Right lung (tissue), 5 donors: ENCODE data around the gene DNM1. TPM values are rescaled to one million over a fixed set of nuclear protein-coding genes. Genes with fewer than 3 reads are reported as not detected.
"Not testable (repeated sequence)": the region's sequence is repeated elsewhere in the genome, so short reads cannot be mapped to it uniquely, and the experiment has no call there.

Experiments used
- DNase-seq, 2 donors: peaks; one replicate each; pipeline ENCODE4 v3.0.0-alpha.2; 2013
- polyA plus RNA-seq, 5 donors: library from polyadenylated mRNA; unstranded; fragments of 120-200 nt; gene quantifications; one replicate each; pipeline versions ENCODE4 v1.2.1 to v1.2.3, GENCODE V29; 2013; ENCODE audit warnings: inconsistent platforms in 1 of 5, low replicate concordance in 1 of 5; ENCODE audit not compliant: insufficient read length in 5 of 5, insufficient read depth in 1 of 5

DNM1 gene
- polyA plus RNA-seq, 5 donors = 42.3 to 88.2 (median 59.5) TPM

DNA sequence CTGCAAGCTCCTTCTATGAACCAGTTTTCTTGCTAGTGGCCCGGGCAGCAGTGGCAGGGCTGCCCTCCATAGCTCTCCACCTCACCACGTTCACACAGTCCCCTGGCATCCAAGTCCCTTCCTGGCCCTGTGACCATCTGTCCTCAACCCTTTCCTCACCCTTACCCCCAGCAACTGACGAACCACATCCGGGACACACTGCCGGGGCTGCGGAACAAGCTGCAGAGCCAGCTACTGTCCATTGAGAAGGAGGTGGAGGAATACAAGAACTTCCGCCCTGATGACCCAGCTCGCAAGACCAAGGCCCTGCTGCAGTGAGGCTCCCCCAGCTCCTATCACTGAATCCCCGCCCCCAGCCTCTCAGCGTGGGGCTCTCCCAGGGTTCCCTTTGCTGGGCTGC is 18.8 kb downstream of the DNM1 start:
- no peak for DNase-seq

DNA sequence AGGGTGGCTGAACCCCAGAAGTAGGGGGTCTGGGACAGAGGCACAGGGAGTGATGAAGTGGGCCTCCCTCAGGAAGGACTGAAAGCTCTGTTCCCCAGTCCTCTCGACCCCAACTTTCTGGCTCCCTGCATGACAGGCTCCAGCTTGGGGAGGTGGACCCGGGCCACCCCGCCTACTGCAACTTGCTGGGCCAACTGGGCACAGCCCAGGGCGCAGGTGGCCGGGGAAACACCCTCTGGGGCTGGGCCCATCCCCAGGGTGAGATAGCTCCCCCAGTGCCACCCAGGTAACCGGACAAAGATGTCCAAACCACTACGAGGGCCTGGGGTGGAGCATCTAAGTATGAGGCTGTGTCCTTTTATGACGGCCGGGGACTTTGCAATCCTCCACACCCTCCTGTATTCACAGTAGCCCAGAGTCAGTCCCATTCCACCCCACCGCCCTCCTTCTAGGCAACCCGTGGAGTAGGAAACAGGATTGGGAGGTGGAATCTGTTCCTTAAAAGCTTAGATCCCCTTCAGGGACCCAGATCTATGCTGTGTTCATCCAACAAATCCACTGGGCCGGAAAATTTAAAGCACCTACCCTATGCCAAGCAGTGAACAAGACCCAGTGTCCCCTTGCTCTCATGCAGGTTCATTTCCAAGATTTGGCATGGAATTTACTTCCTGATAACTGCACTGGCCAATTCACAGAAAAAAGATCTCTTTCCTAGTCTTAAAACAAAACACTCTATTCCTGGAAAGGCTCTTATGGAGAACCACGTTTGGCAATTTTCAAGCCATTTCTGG is 19.9 kb downstream of the DNM1 start:
- DNase-seq = no peak

GRCh38 chr9:128224877-128225276 is 21.7 kb downstream of the DNM1 start:
- no peak for DNase-seq

GRCh38 chr9:128225770-128226411 is 22.7 kb downstream of the DNM1 start:
- no peak for DNase-seq

- DNase-seq = no peak
Measured at GRCh38 chr9:128226412-128226801, 23.2 kb downstream of the DNM1 start.

GRCh38 chr9:128230897-128231296 is 27.7 kb downstream of the DNM1 start:
- DNase-seq = not testable (repeated sequence)

DNA sequence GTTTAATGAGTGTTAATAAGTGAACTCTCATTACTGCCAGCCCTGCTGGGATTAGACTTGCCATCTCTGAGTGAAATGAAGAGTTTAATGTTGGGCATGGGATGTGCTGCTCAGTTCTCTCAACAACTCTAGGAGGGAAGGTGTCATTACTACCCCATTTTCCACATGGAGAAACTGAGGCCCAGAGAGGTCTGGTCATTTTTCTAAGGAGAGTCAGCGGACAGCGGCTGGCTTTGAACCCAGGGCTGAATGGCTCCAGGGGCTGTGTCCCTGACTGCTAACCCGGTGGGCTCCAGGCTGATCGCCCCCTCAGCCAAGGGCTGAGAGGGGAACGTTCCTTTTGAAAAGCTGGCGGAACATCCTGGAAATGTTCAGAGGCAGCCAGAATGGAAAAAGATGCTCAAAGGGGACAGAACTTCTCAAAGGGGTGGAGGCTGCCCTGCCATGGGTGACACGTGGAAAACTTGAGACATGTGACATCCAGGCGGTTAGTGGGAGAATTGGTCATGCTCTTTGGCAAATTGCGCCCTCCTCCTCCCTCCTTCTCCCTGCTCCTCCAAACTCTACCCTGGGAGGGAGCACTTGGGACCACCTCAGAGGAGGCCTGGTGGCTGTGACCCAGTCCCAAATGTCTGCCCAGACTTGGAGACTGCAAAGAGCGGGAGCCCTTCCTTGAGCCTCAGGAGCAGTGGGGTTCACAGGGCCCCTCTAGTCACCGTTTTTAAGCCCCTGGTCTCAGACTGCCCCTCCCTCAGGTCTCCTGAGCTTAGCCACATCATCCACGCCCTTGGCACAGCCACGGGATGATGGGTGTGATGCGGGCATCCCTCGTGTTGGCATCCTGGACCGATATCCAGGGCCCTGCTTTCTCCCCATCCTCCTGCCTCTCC is 28.7 kb downstream of the DNM1 start:
- DNase-seq = no peak

GRCh38 chr9:128232528-128233428 is 29.6 kb downstream of the DNM1 start:
- no peak for DNase-seq

GRCh38 chr9:128233817-128234406 is 30.7 kb downstream of the DNM1 start:
- no peak for DNase-seq

GRCh38 chr9:128242124-128242523 is 38.9 kb downstream of the DNM1 start:
- no peak for DNase-seq

DNA sequence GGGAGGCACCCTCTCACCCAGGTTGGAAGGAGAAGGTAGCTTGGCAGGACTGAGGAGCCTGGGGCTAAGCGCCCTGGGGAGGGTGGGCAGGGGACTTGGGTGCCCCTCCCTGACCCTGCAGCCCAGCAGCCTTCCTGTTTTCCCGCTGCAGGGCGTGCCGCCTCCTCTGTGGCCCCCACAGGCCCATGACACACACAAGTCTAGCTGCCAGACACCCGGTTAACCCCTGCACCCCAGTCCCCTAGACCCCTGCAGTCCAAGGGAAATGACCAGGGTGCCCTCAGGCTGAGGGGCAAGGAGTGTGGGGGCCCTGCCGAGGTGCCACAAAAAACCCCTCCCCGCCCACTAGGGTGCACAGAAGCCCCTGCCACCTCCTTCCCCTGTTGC is 39.6 kb downstream of the DNM1 start:
- DNase-seq = no peak

GRCh38 chr9:128243215-128244018 is 40.2 kb downstream of the DNM1 start:
- DNase-seq = peak; percentile 63 to 66

DNA sequence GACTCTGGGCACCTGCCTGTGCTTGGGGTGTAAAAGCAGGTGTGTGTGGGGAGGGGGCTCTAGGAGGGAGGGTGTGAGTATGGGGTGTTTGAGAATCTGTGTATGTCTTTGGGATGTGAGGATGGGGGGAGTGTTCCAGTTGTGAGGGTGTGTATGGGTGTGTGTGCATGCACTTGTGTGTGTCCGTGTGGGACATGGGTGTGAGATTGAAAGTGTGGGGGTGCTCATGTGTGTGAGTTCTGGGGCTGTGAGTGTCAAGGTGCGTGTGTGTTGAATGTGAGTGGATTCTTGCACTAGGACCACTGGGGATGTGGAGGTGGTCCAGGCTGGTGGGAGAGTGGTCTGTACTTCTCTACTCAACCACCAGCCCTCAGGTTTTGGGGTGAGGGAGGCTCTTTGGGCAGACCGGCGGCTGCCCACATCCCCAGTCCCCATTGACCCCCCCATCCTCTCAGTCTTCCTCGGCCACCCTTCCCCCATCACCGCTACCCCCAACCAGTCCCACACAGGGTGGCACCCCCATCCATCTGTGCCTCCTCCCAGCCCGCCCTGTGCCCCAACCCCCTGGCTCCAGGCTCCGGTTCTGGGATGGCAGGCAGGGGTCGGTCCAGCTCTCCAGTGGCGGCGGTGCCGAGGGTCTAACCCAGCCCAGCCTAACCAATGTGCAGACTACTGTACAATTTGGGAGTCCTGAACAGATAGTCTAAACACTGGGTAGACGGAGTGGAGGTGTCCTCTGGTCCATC is 41.1 kb downstream of the DNM1 start:
- no peak for DNase-seq

GRCh38 chr9:128244837-128245231 is 41.7 kb downstream of the DNM1 start:
- DNase-seq = peak; percentile 91 to 92

GRCh38 chr9:128245421-128246151 is 42.4 kb downstream of the DNM1 start:
- peak; percentile 79 to 84 for DNase-seq

- no peak for DNase-seq
Measured at GRCh38 chr9:128246471-128246870, 43.3 kb downstream of the DNM1 start.

DNA sequence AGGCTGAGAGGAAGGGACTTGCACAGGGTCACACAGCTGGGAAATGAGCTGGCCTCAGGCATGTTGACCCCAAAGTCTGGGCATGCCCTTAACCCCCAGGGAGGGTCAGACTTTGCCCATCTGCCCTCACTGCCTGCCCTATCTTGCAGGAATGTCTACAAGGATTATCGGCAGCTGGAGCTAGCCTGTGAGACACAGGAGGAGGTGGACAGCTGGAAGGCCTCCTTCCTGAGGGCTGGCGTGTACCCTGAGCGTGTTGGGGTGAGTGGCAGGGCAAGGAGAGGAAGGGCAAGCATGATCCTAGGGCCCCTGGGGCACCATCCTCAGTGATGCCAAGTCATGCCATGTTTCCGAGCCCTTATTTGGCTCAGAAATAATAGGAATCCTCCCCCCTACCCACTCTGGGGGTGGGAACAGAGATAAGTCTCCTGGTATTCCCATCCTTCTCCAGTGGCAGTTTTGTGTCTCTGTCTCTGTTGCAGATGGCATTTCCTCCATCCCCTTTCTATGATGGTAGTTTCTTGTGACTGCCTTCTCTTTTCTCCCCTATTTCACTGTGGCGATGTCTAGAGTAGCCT is 44.1 kb downstream of the DNM1 start:
- no peak for DNase-seq

DNA sequence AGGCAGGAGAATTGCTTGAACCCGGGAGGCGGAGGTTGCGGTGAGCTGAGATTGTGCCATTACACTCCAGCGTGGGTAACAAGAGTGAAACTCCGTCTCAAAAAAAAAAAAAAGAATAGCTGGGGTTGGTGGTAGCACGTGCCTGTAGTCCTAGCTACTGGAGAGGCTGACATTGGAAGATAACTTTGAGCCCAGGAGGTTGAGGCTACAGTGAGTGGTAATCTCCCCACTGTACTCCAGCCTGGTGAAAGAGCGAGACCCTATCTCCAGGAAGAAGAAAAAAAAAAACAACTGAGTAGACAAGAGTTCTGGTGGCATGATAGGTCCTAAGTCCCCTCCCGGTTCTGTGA is 46.4 kb downstream of the DNM1 start:
- no peak for DNase-seq
